NCI-H1092 (cell line): ENCODE data around the gene C20orf204.

Source experiments
- DNase-seq: peaks from one replicate; lab custom pipeline; 2025; lab: John Stamatoyannopoulos, UW

The C20orf204 gene

GRCh38 chr20:64056639-64056888 lies 20.6 kb downstream of the C20orf204 start:
- no peak for DNase-seq

DNA sequence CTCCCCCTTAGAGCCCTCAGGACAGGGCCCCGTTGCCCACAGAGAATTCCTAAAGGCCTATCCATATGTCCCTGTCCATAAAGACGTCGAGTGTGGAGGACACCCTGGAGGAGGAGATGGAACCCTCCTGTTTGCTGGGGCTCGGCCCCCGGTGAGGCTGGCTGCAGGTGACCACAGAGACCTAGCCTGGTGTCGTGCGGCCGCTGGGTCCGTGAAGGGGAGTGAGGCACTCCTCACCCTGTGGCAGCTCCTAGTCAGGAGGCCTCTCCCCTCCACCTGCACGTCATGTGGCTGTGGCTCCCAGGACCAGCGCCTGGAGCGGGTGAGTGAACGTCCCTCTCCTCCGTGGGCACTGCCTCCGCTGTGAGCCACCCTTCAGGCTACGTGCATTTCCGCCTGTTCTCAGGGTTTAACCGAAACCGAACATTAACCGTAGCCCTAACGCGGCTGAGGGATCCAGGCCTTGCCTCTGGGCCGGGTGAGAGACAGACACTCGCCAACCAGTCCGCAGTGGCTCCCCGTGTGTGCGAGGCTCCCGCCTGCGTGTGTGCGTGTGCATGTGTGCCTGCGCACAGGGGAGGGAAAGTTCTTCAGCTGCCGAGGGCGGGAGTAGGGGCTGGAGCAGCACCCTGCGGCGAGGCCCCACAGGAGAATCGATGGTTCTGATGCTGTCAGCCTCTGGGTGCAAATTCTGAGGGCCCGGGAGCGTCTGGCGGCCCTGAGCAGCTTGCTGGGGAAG lies 21.1 kb downstream of the C20orf204 start:
- no peak for DNase-seq

DNA sequence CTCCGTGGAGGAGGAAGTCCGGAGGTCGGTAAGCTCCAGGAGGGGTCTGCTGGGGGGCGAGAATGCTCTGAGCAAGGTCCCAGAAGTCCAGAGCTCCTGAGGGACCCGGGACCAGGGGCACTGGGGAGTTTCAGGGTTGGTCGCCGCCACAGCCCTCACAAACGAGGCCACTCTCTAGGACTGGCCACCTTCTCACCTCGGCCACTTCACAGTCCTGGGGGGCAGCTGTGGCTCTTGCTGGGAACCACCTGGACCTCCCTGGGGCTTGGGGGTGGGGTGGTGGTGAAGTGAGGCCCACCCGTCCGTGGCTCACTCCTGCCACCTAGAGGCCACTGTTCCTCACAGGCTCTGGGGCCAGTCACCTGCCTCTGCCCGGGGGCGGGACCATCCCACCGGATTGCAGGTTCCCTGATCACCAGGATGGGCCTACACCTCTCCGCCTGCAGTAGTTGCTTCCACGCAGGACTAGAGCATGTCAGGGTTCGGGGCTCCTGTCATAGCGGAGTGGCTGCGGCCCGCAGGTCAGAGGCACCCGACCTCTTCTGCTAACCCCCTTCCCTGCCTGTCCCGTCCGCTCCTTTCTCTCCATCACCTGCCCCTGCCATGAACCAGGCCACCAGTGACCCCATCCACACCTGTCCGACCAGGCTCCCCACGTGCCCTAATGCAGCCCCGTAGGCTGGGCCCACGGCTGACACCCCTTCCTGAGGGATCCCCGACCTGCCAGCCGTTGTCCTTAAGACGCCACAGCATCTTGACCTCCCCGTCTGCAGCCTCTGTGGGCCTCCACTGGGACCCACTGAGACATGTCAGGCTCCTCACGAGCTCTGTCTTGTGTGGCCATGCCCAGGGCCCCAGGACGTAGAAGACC lies 21.9 kb downstream of the C20orf204 start:
- DNase-seq: peak; percentile 22

DNA sequence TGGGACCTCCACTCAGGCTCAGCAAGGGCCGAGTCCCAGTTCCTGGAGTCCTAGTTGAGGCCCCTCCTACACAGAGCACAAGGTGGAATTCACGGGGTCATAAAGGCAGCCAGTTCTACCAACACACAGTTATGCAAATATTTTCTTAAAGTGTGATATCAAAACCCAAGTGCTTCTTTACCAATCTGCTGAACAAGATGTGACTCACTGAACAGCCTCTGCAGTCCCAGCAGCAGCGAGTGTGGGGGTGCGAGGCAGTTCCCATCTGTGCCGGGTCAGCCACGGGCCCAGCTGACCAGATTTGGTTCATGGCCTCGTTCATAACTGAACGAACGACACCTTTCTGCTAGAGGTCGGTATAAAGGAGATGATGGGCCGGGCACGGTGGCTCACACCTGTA lies 22.6 kb downstream of the C20orf204 start:
- DNase-seq: no peak

DNA sequence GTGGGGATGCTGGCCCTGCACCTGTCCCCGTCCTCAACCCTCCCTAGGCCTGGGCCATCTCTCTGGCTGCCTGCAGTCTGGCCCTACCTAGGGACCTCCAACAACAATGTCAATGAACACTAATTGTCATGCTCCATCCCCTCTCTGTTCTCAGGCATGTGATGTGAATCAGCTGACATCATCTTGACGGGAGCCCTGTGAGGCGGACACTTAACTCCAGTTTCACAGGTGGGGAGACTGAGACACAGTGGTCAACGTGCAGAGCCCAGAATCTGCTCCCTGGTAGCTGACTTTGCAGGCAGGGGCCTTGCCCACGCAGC lies 26.3 kb downstream of the C20orf204 start:
- no peak for DNase-seq

- DNase-seq: peak; percentile 91
Measured at GRCh38 chr20:64062596-64063388, 26.8 kb downstream of the C20orf204 start, which contains the start of gene TCEA2. TSS of gene TCEA2 (plus strand) at chr20:64063198. CDS start at chr20:64063313, 115 bp downstream.

GRCh38 chr20:64063389-64064144 lies 27.6 kb downstream of the C20orf204 start:
- DNase-seq: no peak

GRCh38 chr20:64064145-64064698 lies 28.2 kb downstream of the C20orf204 start:
- DNase-seq: no peak

DNA sequence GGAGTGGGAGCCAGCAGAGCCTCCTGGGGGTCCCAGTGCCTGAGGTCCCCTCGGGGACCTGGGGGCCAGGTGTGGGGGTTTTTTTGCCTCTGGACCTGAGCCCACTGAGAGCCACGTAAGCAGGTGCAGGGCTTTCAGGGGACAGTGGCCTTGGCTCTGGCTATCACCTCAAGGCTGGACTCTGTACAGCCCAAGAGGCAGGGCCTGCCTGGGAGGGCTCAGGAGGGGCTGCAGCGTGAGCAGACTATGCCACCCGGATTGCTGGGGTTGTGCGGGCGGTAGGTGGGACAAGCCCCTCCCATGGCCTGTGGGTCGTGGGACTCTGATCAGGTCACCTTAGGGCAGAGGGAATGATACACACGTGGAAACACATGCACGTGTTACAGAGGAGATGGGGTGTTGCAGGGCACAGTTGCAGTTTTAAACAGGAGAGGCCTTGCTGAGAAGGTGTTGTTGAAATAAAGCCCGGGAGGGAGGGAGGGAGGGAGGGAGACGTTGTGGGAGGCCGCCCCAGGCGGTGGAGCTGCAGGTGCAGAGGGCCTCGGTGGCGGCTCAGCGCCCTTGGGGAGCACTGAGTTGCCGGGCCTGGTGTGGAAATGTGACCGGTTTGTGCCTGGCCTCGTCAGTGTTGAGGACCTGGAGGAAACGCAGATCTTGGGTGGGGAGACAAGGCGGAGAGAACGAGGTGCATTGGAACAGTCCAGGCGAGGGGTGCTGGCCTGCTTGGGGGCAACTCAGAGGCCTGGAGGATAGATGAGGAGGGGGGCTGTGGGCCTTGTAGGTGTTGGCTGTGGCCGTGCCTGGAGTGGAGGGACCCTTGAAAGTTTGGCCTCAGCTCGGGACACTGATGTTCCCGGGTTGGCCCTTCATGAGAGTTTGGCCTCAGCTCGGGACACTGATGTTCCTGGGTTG lies 29.3 kb downstream of the C20orf204 start:
- DNase-seq: no peak

- DNase-seq: no peak
Measured at GRCh38 chr20:64065974-64066343, 30.0 kb downstream of the C20orf204 start.

- DNase-seq: no peak
Measured at GRCh38 chr20:64067005-64067632, 31.1 kb downstream of the C20orf204 start.

DNA sequence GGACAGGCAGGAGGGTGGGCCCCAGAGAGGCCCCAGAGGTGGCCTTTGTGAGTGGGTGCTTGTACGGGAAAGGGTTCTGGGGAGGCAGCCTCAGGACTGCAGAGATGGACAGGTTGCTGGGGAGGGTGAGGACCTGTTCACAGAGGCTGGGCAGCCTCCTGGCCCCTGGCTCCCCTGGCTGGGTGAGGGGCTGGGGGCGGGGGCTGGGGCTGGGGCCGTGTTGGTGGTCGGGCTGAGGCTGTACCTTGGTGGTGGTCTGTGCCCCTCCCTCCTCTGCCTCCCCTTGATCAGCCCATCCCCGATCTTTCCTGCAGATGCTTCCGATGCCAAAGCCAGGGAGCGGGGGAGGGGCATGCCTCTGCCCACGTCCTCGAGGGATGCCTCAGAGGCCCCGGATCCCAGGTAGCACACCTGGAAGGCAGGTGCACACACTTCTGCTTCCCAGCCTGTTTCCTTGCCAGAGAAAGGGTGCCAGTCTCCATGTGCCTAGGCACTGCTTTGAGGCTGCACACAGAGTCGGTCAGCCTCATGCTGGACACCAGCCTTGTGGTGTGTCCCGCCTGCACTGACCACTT lies 31.8 kb downstream of the C20orf204 start:
- no peak for DNase-seq

- DNase-seq: no peak
Measured at GRCh38 chr20:64068386-64069208, 32.6 kb downstream of the C20orf204 start.

- no peak for DNase-seq
Measured at GRCh38 chr20:64069209-64069613, 33.2 kb downstream of the C20orf204 start.

DNA sequence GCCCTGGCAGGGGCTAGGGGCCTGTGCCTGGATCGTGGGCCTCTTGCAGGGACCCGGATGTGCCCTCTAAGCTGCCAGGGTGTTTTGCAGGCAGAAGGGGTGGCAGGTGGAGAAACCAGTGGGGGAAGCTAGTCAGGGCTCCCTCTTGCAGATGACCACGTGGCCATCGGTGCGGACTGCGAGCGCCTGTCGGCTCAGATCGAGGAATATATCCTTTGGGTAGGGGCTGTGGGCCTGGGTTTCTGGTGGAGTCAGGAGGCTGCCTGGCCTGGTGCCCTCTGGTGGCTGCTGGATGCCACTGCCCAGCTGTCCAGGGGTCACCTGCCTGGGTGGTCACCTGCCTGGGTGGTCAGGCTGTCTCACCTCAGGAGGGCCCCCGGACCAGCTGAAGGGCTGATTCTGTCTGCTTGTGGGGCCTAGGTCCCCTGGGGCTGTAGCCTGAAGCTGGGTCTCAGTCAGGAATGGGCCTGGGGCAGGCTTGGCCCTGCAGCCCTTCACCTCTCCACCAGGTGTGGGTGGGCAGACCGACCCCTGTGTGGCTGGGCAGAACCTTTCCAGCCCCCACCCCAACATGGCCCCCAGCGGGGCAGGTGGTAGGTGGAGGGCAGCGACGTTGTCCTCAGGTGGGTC lies 33.7 kb downstream of the C20orf204 start:
- no peak for DNase-seq

DNA sequence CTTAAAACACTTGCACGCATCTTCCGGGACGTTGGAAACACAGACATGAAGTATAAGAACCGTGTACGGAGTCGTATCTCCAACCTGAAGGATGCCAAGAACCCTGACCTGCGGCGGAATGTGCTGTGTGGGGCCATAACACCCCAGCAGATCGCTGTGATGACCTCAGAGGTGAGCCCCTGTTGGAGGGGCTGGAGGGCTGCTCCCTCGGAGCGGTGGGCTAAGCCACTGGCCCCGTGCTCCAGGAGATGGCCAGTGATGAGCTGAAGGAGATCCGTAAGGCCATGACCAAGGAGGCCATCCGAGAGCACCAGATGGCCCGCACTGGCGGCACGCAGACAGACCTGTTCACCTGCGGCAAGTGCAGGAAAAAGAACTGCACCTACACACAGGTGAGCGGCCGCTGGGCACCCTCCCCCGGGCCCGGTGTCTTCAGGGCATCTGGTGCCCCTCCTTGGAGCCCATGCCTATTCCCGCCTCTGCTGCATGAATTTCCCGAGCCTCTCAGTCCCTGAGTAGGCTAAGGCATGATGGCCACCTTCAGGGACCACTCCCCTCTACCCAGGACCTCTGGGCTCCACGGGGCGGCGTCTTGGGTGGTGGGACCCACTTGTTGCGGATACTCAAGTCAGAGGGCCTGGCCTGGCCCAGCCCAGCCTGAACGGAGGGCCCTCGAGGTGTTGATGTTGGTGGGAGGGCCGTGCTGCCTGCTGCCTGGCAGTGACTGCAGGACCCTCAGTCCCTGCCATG lies 34.4 kb downstream of the C20orf204 start:
- DNase-seq: no peak
